ENCODE results near the gene PLB1.

The PLB1 gene
- 0.52 to 0.72 reads per million in 2 donors for total RNA-seq

- DNase-seq: no peak
Observed at GRCh38 chr2:28495551-28496250, at the start of gene PLB1. TSS of gene PLB1 (plus strand) at chr2:28496060. CDS start at chr2:28496115, 55 bp downstream.

GRCh38 chr2:28446531-28446930, 49.3 kb upstream of the PLB1 start:
- DNase-seq: no peak

- no peak for DNase-seq
Observed at GRCh38 chr2:28447086-28447485, 48.8 kb upstream of the PLB1 start.

GRCh38 chr2:28447943-28448792, 47.7 kb upstream of the PLB1 start:
- DNase-seq: no peak

GRCh38 chr2:28448793-28449100, 47.1 kb upstream of the PLB1 start:
- DNase-seq: no peak

GRCh38 chr2:28449126-28449487, 46.8 kb upstream of the PLB1 start:
- no peak for DNase-seq

- no peak for DNase-seq
Observed at GRCh38 chr2:28449488-28450395, 46.1 kb upstream of the PLB1 start.

GRCh38 chr2:28450901-28451565, 44.8 kb upstream of the PLB1 start:
- no peak for DNase-seq

GRCh38 chr2:28451793-28452533, 43.9 kb upstream of the PLB1 start:
- DNase-seq: no peak

- peak; percentile 24 for DNase-seq
Observed at GRCh38 chr2:28452534-28453081, 43.3 kb upstream of the PLB1 start.

GRCh38 chr2:28453396-28453795, 42.5 kb upstream of the PLB1 start:
- DNase-seq: no peak

- DNase-seq: no peak
Observed at GRCh38 chr2:28454016-28454930, 41.6 kb upstream of the PLB1 start.

- no peak for DNase-seq
Observed at GRCh38 chr2:28457237-28457636, 38.6 kb upstream of the PLB1 start.

- no peak for DNase-seq
Observed at GRCh38 chr2:28461056-28461455, 34.8 kb upstream of the PLB1 start.

- no peak for DNase-seq
Observed at GRCh38 chr2:28462122-28462521, 33.7 kb upstream of the PLB1 start.

GRCh38 chr2:28463211-28463816, 32.5 kb upstream of the PLB1 start:
- DNase-seq: no peak

GRCh38 chr2:28463893-28464292, 32.0 kb upstream of the PLB1 start:
- no peak for DNase-seq

GRCh38 chr2:28465148-28465885, 30.5 kb upstream of the PLB1 start:
- no peak for DNase-seq

- no peak for DNase-seq
Observed at GRCh38 chr2:28469304-28469703, 26.6 kb upstream of the PLB1 start.

All from activated gamma-delta T cell (primary cell).